Measurements from ENCODE around the gene DOCK9. TPM values are rescaled to one million over a fixed set of nuclear protein-coding genes. Genes with fewer than 3 reads are reported as not detected.

Gene DOCK9
- total RNA-seq, 1 experiment from 2014 or later: 30.5 TPM

GRCh38 chr13:98837896-98838295 is 140.0 kb downstream of the DOCK9 start:
- Histone ChIP-seq H3K4me1 (ENCODE audit: control insufficient read depth, insufficient read depth, low read length) (no peaks in the 10 kb centered on the region), H3K27ac (ENCODE audit: low read length) (no peak overlapping the region), H3K9me3 (ENCODE audit: control insufficient read depth, insufficient read depth, low read depth, low read length) (no peaks in the 10 kb centered on the region), H3K4me3 (ENCODE audit: low read depth in 2 of 2, low read length in 2 of 2) (no peak overlapping the region), H3K36me3 (ENCODE audit: control insufficient read depth, insufficient read depth, low read length) (no peaks in the 10 kb centered on the region), H3K27me3 (ENCODE audit: control insufficient read depth, insufficient read depth, low read length) (no peaks in the 10 kb centered on the region)
- no peak for ATAC-seq
- TF ChIP-seq, protein P1, sequence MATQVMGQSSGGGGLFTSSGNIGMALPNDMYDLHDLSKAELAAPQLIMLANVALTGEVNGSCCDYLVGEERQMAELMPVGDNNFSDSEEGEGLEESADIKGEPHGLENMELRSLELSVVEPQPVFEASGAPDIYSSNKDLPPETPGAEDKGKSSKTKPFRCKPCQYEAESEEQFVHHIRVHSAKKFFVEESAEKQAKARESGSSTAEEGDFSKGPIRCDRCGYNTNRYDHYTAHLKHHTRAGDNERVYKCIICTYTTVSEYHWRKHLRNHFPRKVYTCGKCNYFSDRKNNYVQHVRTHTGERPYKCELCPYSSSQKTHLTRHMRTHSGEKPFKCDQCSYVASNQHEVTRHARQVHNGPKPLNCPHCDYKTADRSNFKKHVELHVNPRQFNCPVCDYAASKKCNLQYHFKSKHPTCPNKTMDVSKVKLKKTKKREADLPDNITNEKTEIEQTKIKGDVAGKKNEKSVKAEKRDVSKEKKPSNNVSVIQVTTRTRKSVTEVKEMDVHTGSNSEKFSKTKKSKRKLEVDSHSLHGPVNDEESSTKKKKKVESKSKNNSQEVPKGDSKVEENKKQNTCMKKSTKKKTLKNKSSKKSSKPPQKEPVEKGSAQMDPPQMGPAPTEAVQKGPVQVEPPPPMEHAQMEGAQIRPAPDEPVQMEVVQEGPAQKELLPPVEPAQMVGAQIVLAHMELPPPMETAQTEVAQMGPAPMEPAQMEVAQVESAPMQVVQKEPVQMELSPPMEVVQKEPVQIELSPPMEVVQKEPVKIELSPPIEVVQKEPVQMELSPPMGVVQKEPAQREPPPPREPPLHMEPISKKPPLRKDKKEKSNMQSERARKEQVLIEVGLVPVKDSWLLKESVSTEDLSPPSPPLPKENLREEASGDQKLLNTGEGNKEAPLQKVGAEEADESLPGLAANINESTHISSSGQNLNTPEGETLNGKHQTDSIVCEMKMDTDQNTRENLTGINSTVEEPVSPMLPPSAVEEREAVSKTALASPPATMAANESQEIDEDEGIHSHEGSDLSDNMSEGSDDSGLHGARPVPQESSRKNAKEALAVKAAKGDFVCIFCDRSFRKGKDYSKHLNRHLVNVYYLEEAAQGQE (IDR thresholded peaks at IDR 0.05; ENCODE audit: insufficient read depth in 1 of 2, low read depth in 2 of 2, low read length in 1 of 2): no peak
- TF ChIP-seq SIN3A (IDR thresholded peaks at IDR 0.05; ENCODE audit: borderline replicate concordance, insufficient read depth, low read depth, low read length) (no peak), CTCF (IDR thresholded peaks at IDR 0.05) (no peak), POLR2AphosphoS5 (IDR thresholded peaks at IDR 0.05; ENCODE audit: low read depth, low read length) (no peak), TCF7L2 (IDR thresholded peaks at IDR 0.05; ENCODE audit: low read depth, low read length) (no peak)
- CTCF ChIA-PET: no interaction called here
- no peak for DNase-seq (ENCODE audit: low read depth, low spot score)
- POLR2A ChIA-PET: no interaction called here
- no TSS peak for BruUV-seq (replicated peaks)
- in situ Hi-C loops (cut with HindIII; ENCODE audit: low pct_unique_long_range_greater_than_20kb, low sequenced_read_pairs) (no loop called here), intact Hi-C loops (cut with micrococcal nuclease; ENCODE audit: unreplicated experiment) (no loop called here)

GRCh38 chr13:98835156-98835555 is 142.7 kb downstream of the DOCK9 start:
- intact Hi-C loops (cut with micrococcal nuclease; ENCODE audit: unreplicated experiment) (no loop called here), in situ Hi-C loops (cut with HindIII; ENCODE audit: low pct_unique_long_range_greater_than_20kb, low sequenced_read_pairs) (no loop called here)
- no peaks in the 10 kb centered on the region for H3K9me3 ChIP-seq (ENCODE audit: control insufficient read depth, insufficient read depth, low read depth, low read length)
- no peak for DNase-seq (ENCODE audit: low read depth, low spot score)
- no peaks in the 10 kb centered on the region for H3K27me3 ChIP-seq (ENCODE audit: control insufficient read depth, insufficient read depth, low read length)
- H3K36me3 ChIP-seq (ENCODE audit: control insufficient read depth, insufficient read depth, low read length): no peaks in the 10 kb centered on the region
- CTCF ChIA-PET: no interaction called here
- no peak overlapping the region for H3K27ac ChIP-seq (ENCODE audit: low read length)
- POLR2A ChIA-PET: interaction anchor here (0.8 kb wide), 1 partner anchor 175 kb away, joined by 9 read pairs; no protein-coding TSS in a partner anchor
- TF ChIP-seq, protein P1 (IDR thresholded peaks at IDR 0.05; ENCODE audit: insufficient read depth in 1 of 2, low read depth in 2 of 2, low read length in 1 of 2): no peak
- TF ChIP-seq SIN3A (IDR thresholded peaks at IDR 0.05; ENCODE audit: borderline replicate concordance, insufficient read depth, low read depth, low read length) (no peak), POLR2AphosphoS5 (IDR thresholded peaks at IDR 0.05; ENCODE audit: low read depth, low read length) (no peak), TCF7L2 (IDR thresholded peaks at IDR 0.05; ENCODE audit: low read depth, low read length) (no peak), CTCF (IDR thresholded peaks at IDR 0.05) (no peak)
- no peaks in the 10 kb centered on the region for H3K4me1 ChIP-seq (ENCODE audit: control insufficient read depth, insufficient read depth, low read length)
- H3K4me3 ChIP-seq (ENCODE audit: low read depth in 2 of 2, low read length in 2 of 2): no peak overlapping the region
- no TSS peak for BruUV-seq (replicated peaks)
- no peak for ATAC-seq

All from Panc1 (cell line).